ENCODE measurements around the gene CLTA. TPM values are rescaled to one million over a fixed set of nuclear protein-coding genes. Genes with fewer than 3 reads are reported as not detected.

CLTA gene
- total RNA-seq, 1 donor from 2014 or later, result 335 TPM

- DNase-seq (ENCODE audit: low read depth) (peak; percentile 38), FAIRE-seq (no peak)
- Histone ChIP-seq H3K27me3 (ENCODE audit: control insufficient read depth, insufficient read depth, low read length) (peaks cover 1% of the 10 kb centered on the region), H3K36me3 (ENCODE audit: control insufficient read depth, insufficient read depth, low read length) (no peaks in the 10 kb centered on the region), H3K4me3 (ENCODE audit: low read depth, low read length) (peak overlapping the region; percentile 22)
- TF ChIP-seq, protein P1, sequence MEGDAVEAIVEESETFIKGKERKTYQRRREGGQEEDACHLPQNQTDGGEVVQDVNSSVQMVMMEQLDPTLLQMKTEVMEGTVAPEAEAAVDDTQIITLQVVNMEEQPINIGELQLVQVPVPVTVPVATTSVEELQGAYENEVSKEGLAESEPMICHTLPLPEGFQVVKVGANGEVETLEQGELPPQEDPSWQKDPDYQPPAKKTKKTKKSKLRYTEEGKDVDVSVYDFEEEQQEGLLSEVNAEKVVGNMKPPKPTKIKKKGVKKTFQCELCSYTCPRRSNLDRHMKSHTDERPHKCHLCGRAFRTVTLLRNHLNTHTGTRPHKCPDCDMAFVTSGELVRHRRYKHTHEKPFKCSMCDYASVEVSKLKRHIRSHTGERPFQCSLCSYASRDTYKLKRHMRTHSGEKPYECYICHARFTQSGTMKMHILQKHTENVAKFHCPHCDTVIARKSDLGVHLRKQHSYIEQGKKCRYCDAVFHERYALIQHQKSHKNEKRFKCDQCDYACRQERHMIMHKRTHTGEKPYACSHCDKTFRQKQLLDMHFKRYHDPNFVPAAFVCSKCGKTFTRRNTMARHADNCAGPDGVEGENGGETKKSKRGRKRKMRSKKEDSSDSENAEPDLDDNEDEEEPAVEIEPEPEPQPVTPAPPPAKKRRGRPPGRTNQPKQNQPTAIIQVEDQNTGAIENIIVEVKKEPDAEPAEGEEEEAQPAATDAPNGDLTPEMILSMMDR (IDR thresholded peaks at IDR 0.05; ENCODE audit: insufficient read depth, low read length, severe bottlenecking), result peak; percentile 90
These were observed 24.4 kb upstream of the CLTA start for GRCh38 chr9:36166168-36166927.

DNA sequence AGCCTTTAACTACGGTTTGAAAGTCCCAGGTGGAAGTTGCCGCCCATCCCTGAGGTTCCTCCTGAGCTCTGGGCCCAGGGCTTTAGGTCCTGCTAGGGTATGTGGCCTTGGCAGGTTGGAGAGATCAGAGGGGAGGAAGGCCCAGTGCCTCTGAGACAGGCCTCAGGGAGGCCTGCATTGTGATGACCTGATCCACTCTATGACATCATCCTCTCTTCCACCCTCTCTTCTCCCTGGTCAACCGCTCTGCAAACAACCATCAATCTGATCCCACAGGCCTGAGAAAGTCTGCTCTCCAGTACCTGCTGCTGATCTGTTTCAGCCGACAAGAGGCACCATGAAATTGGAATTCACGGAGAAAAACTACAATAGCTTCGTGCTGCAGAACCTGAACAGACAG, 21.6 kb upstream of the CLTA start, which contains the start of gene CCIN:
TSS of gene CCIN (plus strand) at position 223 of the 400 bp plus-strand sequence. CDS start at position 338, 115 bp downstream.
- H3K36me3 ChIP-seq (ENCODE audit: control insufficient read depth, insufficient read depth, low read length), result no peaks in the 10 kb centered on the region
- FAIRE-seq (peak; percentile 43), DNase-seq (ENCODE audit: low read depth) (no peak)

DNA sequence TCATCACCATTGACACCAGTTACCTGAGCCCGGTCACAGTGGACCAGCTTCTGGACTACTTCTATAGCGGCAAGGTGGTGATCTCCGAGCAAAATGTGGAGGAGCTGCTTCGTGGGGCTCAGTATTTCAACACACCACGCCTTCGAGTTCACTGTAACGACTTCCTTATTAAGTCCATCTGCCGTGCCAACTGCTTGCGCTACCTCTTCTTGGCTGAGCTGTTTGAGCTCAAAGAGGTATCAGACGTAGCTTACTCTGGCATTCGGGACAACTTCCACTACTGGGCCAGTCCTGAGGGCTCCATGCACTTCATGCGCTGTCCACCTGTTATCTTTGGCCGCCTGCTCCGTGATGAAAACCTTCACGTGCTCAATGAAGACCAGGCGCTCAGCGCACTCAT, 21.0 kb upstream of the CLTA start:
- Histone ChIP-seq H3K4me3 (ENCODE audit: low read depth, low read length) (no peak overlapping the region), H3K36me3 (ENCODE audit: control insufficient read depth, insufficient read depth, low read length) (no peaks in the 10 kb centered on the region), H3K27me3 (ENCODE audit: control insufficient read depth, insufficient read depth, low read length) (peaks cover 1% of the 10 kb centered on the region)
- DNase-seq (ENCODE audit: low read depth) (no peak), FAIRE-seq (no peak)
- TF ChIP-seq, protein P1 (IDR thresholded peaks at IDR 0.05; ENCODE audit: insufficient read depth, low read length, severe bottlenecking), result no peak

More for the DNA sequence above, 21.6 kb upstream of the CLTA start, which contains the start of gene CCIN:
- TF ChIP-seq, protein P1 (IDR thresholded peaks at IDR 0.05; ENCODE audit: insufficient read depth, low read length, severe bottlenecking), result no peak
- Histone ChIP-seq H3K27me3 (ENCODE audit: control insufficient read depth, insufficient read depth, low read length) (peaks cover 1% of the 10 kb centered on the region), H3K4me3 (ENCODE audit: low read depth, low read length) (no peak within 1 kb of the TSS)

DNA sequence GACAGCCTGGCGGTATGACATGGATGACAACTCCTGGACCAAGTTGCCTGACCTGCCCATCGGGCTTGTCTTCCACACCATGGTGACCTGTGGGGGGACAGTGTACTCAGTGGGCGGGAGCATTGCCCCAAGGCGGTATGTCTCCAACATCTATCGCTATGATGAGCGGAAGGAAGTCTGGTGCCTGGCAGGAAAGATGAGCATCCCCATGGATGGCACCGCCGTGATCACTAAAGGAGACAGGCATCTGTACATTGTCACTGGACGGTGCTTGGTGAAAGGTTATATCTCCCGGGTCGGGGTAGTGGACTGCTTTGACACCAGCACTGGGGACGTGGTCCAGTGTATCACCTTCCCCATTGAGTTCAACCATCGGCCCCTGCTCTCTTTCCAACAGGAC, 20.2 kb upstream of the CLTA start:
- TF ChIP-seq, protein P1 (IDR thresholded peaks at IDR 0.05; ENCODE audit: insufficient read depth, low read length, severe bottlenecking), result no peak
- Histone ChIP-seq H3K27me3 (ENCODE audit: control insufficient read depth, insufficient read depth, low read length) (peaks cover 1% of the 10 kb centered on the region), H3K4me3 (ENCODE audit: low read depth, low read length) (no peak overlapping the region), H3K36me3 (ENCODE audit: control insufficient read depth, insufficient read depth, low read length) (no peaks in the 10 kb centered on the region)
- DNase-seq (ENCODE audit: low read depth) (no peak), FAIRE-seq (no peak)

GRCh38 chr9:36173861-36174260, 16.9 kb upstream of the CLTA start:
- Histone ChIP-seq H3K27me3 (ENCODE audit: control insufficient read depth, insufficient read depth, low read length) (no peaks in the 10 kb centered on the region), H3K36me3 (ENCODE audit: control insufficient read depth, insufficient read depth, low read length) (no peaks in the 10 kb centered on the region), H3K4me3 (ENCODE audit: low read depth, low read length) (no peak overlapping the region)
- FAIRE-seq, result peak; percentile 7
- TF ChIP-seq, protein P1 (IDR thresholded peaks at IDR 0.05; ENCODE audit: insufficient read depth, low read length, severe bottlenecking), result no peak
- DNase-seq (ENCODE audit: low read depth), result no peak
